Right lobe of liver (tissue), 4 donors: ENCODE data around the gene KARS1.

Experiments
- POLR2A ChIP-seq: fragments of 450-650 bp; IDR thresholded peaks from one replicate; pipeline ENCODE4 v1.6.1; 2017; ENCODE audit warnings: antibody characterized with exemption, mild to moderate bottlenecking
- TF ChIP-seq, protein P1 (sequence below), 4 donors: fragments of 200-600 bp in 3 of 4; fragments of 450-650 bp in 1 of 4; IDR thresholded peaks; one replicate each; pipeline versions ENCODE4 v1.5.1 to v1.8.0; 2016 to 2022; ENCODE audit warnings: antibody characterized with exemption in 4 of 4, mild to moderate bottlenecking in 2 of 4
- donor health status: DM: no; HTN: no; CAD: no.
- donor health status: DM: no; HTN: no; CAD: no.
- donor health status: DM: no; HTN: yes; CAD: no.

DNA sequence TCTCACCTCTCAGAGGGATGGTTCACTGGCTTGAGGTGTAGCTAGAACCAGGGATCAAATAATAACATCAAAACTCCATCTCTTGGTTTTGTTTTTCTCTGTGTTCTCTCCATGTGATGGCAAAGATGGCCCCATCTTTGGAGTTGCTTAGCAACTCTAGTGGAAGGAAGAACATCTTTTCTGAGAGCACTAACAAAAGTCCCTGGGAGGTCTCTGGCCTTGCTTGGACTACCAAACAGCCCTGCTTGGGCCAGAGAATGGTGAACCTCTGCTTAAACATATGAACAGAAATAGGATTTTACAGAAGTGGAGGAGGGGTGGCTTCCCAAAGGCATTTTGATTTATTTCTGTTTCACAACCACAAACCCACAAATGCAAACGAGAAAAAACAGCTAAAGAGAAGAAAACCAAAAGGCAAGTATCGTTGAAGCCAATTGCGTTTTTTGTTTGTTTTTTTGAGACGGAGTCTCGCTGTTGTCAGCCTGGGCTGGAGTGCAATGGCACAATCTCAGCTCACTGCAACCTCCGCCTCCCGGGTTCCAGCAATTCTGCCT, 68.1 kb downstream of the KARS1 start:
- TF ChIP-seq, protein P1, sequence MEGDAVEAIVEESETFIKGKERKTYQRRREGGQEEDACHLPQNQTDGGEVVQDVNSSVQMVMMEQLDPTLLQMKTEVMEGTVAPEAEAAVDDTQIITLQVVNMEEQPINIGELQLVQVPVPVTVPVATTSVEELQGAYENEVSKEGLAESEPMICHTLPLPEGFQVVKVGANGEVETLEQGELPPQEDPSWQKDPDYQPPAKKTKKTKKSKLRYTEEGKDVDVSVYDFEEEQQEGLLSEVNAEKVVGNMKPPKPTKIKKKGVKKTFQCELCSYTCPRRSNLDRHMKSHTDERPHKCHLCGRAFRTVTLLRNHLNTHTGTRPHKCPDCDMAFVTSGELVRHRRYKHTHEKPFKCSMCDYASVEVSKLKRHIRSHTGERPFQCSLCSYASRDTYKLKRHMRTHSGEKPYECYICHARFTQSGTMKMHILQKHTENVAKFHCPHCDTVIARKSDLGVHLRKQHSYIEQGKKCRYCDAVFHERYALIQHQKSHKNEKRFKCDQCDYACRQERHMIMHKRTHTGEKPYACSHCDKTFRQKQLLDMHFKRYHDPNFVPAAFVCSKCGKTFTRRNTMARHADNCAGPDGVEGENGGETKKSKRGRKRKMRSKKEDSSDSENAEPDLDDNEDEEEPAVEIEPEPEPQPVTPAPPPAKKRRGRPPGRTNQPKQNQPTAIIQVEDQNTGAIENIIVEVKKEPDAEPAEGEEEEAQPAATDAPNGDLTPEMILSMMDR (IDR thresholded peaks at IDR 0.05): no peak
- TF ChIP-seq POLR2A: no peak
